ENCODE data around the gene SHC2. TPM values are rescaled to one million over a fixed set of nuclear protein-coding genes. Genes with fewer than 3 reads are reported as not detected.

Gene SHC2
- total and polyA plus RNA-seq, 2 of the 8 experiments (the other 6 are each of a cell fraction or from before 2014, with no cell fraction given), result 4.4 to 7.3 TPM

DNA sequence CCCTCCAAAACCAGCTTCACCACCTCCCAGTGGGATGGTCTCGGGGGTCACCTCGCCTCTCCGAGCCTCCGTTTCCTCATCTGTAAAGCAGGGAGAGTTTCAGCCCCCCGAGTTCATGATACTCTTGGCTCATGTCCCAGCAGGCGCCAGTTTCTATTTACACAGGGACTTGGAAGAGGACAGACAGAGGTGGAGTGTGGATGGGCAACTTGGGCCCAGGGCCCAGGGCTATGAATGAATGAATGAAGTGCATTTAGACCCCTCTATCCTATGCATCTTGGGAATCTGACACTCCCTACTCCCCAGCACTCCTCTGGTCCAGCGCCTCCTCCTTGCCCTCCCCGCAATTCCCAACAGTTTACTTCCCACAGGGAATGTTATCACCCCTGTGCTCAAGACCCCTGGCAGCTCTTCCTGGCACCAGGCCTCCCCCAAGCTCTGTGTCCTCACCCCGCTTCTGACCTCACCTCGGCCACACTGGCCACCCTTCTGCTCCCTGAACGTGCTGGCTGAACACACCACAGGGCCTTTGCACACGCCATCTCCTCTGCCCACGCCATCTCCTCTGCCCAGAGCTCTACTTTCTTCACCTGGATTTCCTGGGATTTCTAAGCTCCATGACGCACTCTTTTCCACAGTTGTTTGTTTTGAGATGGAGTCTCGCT is 46.9 kb downstream of the SHC2 start (continued):
- no peak for TF ChIP-seq EP300 (IDR thresholded peaks at IDR 0.05; ENCODE audit: borderline replicate concordance in 1 of 2, low read depth in 2 of 2, low read length in 2 of 2)
- TF ChIP-seq SIX5 (IDR thresholded peaks at IDR 0.05; ENCODE audit: low read depth, low read length), result no peak
- no peak for TF ChIP-seq CTBP2 (IDR thresholded peaks at IDR 0.05; ENCODE audit: borderline replicate concordance, insufficient read depth, insufficient read length, low read length)
- TF ChIP-seq BACH1 (IDR thresholded peaks at IDR 0.05; ENCODE audit: low read length), result no peak
- TF ChIP-seq, protein P1, sequence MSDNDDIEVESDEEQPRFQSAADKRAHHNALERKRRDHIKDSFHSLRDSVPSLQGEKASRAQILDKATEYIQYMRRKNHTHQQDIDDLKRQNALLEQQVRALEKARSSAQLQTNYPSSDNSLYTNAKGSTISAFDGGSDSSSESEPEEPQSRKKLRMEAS (IDR thresholded peaks at IDR 0.05), result no peak
- no peak for TF ChIP-seq FOSL1 (IDR thresholded peaks at IDR 0.05; ENCODE audit: insufficient read depth, low read depth, low read length)
- no peak for TF ChIP-seq TEAD4 (IDR thresholded peaks at IDR 0.05; ENCODE audit: low read depth, low read length)
- no peak for TF ChIP-seq SP2 (IDR thresholded peaks at IDR 0.05; ENCODE audit: low read length)

Measured in H1 (cell line).